Natural killer cell (primary cell): Measurements from ENCODE around the gene FRMD3. TPM values are rescaled to one million over a fixed set of nuclear protein-coding genes. Genes with fewer than 3 reads are reported as not detected.

Experiments
- ATAC-seq, 3 donors: fragments of 150-1000 bp in 2 of 3; fragments of 200-7000 bp in 1 of 3; cut with Tn5 transposase; 1 replicate in 1 of 3; 2 replicates in 2 of 3; pipeline ENCODE4 v1.10.0; 2021; ENCODE audit warnings: mild to moderate bottlenecking in 2 of 3, moderate library complexity in 2 of 3
- DNase-seq, 2 donors: peaks; one replicate each; pipeline versions ENCODE4 v3.0.0 to v3.0.0-alpha.2; 2013 to 2021; ENCODE audit warnings: mixed read lengths in 1 of 2
- H3K27ac ChIP-seq: one replicate; pipeline ENCODE4 v1.5.1; 2013; ENCODE audit warnings: mild to moderate bottlenecking, low read length
- H3K27me3 ChIP-seq: one replicate; pipeline ENCODE4 v1.6.1; 2013; ENCODE audit warnings: low read length; ENCODE audit not compliant: control insufficient read depth, insufficient read depth
- H3K36me3 ChIP-seq: one replicate; pipeline ENCODE4 v1.6.1; 2013; ENCODE audit warnings: low read length; ENCODE audit not compliant: control insufficient read depth, insufficient read depth
- H3K4me1 ChIP-seq: one replicate; pipeline ENCODE4 v1.6.1; 2013; ENCODE audit warnings: low read length; ENCODE audit not compliant: control insufficient read depth, insufficient read depth
- H3K4me3 ChIP-seq: one replicate; pipeline ENCODE4 v1.5.1; 2013; ENCODE audit warnings: low read length
- H3K9me3 ChIP-seq: one replicate; pipeline ENCODE4 v1.6.1; 2013; ENCODE audit warnings: low read length; ENCODE audit not compliant: control insufficient read depth, insufficient read depth
- H3K27ac Mint-ChIP-seq, 2 donors: one replicate each; pipeline ENCODE4 v1.8.0; 2022; ENCODE audit warnings: mild to moderate bottlenecking in 2 of 2, mixed read lengths in 2 of 2, moderate library complexity in 1 of 2
- H3K27me3 Mint-ChIP-seq, 2 donors: one replicate each; pipeline ENCODE4 v1.8.0; 2022; ENCODE audit warnings: low read depth in 2 of 2, mixed read lengths in 2 of 2
- H3K36me3 Mint-ChIP-seq: one replicate; pipeline ENCODE4 v1.8.0; 2022; ENCODE audit warnings: mixed read lengths
- H3K4me1 Mint-ChIP-seq, 2 donors: one replicate each; pipeline ENCODE4 v1.8.0; 2022; ENCODE audit warnings: mixed read lengths in 2 of 2
- H3K4me3 Mint-ChIP-seq: one replicate; pipeline ENCODE4 v1.8.0; 2022; ENCODE audit warnings: mild to moderate bottlenecking, moderate library complexity, mixed read lengths
- H3K9me3 Mint-ChIP-seq, 2 donors: one replicate each; pipeline ENCODE4 v1.8.0; 2022; ENCODE audit warnings: mixed read lengths in 2 of 2
- WGBS: methylation state at CpG from one replicate; pipeline ENCODE4 v1.1.7; 2013; ENCODE audit warnings: missing lambda C conversion rate; ENCODE audit not compliant: insufficient coverage; 5-methylcytosine and 5-hydroxymethylcytosine counted together
- intact Hi-C: fragments of 100-400 bp; cut with micrococcal nuclease; formaldehyde crosslinking; loops from one replicate; pipeline ENCODE4 v1.14.2; 2022
- total RNA-seq, 4 donors: library from RNA; stranded (reverse); fragments of 120-200 nt in 1 of 4; gene quantifications; one replicate each; pipeline versions ENCODE4 v1.2.3 to v1.2.4, GENCODE V29; 2013 to 2022
- TF ChIP-seq, protein P1 (sequence below): fragments of 200-600 bp; IDR thresholded peaks from one replicate; pipeline ENCODE4 v1.8.0; 2022; ENCODE audit warnings: antibody characterized with exemption

FRMD3 gene
- total RNA-seq, 3 donors from 2014 or later (not counting 1 experiment from before 2014, with no cell fraction given): 1.2 to 2.4 (median 2.1) TPM

- ATAC-seq: no peak
- H3K27ac ChIP-seq: no peak overlapping the region
Measured at GRCh38 chr9:83327750-83328622, 210.2 kb downstream of the FRMD3 start.

GRCh38 chr9:83327323-83327722 lies 210.9 kb downstream of the FRMD3 start:
- Histone ChIP-seq H3K36me3 (no peaks in the 10 kb centered on the region), H3K4me3 (no peak overlapping the region), H3K27ac (no peak overlapping the region), H3K9me3 (no peaks in the 10 kb centered on the region), H3K4me1 (no peaks in the 10 kb centered on the region), H3K27me3 (no peaks in the 10 kb centered on the region)
- Mint-ChIP-seq H3K27me3 (no peaks in the 10 kb centered on the region), H3K27ac (no peak overlapping the region), H3K9me3 (no peaks in the 10 kb centered on the region), H3K4me3 (no peak overlapping the region), H3K4me1 (no peaks in the 10 kb centered on the region), H3K36me3 (peaks cover 4% of the 10 kb centered on the region)
- intact Hi-C loops: no loop called here
- 82% methylated on average over 3 of the region's 3 CpGs for WGBS
- ATAC-seq (no peak), DNase-seq (no peak)
- TF ChIP-seq, protein P1, sequence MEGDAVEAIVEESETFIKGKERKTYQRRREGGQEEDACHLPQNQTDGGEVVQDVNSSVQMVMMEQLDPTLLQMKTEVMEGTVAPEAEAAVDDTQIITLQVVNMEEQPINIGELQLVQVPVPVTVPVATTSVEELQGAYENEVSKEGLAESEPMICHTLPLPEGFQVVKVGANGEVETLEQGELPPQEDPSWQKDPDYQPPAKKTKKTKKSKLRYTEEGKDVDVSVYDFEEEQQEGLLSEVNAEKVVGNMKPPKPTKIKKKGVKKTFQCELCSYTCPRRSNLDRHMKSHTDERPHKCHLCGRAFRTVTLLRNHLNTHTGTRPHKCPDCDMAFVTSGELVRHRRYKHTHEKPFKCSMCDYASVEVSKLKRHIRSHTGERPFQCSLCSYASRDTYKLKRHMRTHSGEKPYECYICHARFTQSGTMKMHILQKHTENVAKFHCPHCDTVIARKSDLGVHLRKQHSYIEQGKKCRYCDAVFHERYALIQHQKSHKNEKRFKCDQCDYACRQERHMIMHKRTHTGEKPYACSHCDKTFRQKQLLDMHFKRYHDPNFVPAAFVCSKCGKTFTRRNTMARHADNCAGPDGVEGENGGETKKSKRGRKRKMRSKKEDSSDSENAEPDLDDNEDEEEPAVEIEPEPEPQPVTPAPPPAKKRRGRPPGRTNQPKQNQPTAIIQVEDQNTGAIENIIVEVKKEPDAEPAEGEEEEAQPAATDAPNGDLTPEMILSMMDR: no peak

More at GRCh38 chr9:83327750-83328622, 210.2 kb downstream of the FRMD3 start:
- H3K4me3 Mint-ChIP-seq: no peak overlapping the region
- no peak for DNase-seq
- TF ChIP-seq, protein P1: no peak
- no peaks in the 10 kb centered on the region for H3K9me3 Mint-ChIP-seq
- Histone ChIP-seq H3K4me3 (no peak overlapping the region), H3K36me3 (no peaks in the 10 kb centered on the region), H3K27me3 (no peaks in the 10 kb centered on the region), H3K9me3 (no peaks in the 10 kb centered on the region), H3K4me1 (no peaks in the 10 kb centered on the region)
- intact Hi-C loops: no loop called here
- H3K4me1 Mint-ChIP-seq: no peaks in the 10 kb centered on the region
- WGBS: 74% methylated on average over 6 of the region's 6 CpGs
- H3K36me3 Mint-ChIP-seq: peaks cover under 1% of the 10 kb centered on the region
- H3K27ac Mint-ChIP-seq: no peak overlapping the region
- H3K27me3 Mint-ChIP-seq: no peaks in the 10 kb centered on the region

- Mint-ChIP-seq H3K4me3 (no peak overlapping the region), H3K36me3 (peaks cover 4% of the 10 kb centered on the region), H3K4me1 (no peaks in the 10 kb centered on the region), H3K9me3 (peaks cover 2 to 3% of the 10 kb centered on the region in 2 donors), H3K27me3 (peaks cover 0 to 4% of the 10 kb centered on the region in 2 donors), H3K27ac (no peak overlapping the region)
- TF ChIP-seq, protein P1: no peak
- H3K27me3 ChIP-seq: no peaks in the 10 kb centered on the region
- WGBS: 89% methylated on average over 2 of the region's 3 CpGs
- DNase-seq (no peak), ATAC-seq (no peak)
- H3K27ac ChIP-seq: no peak overlapping the region
- H3K9me3 ChIP-seq: no peaks in the 10 kb centered on the region
- H3K36me3 ChIP-seq: no peaks in the 10 kb centered on the region
- H3K4me3 ChIP-seq: no peak overlapping the region
- no peaks in the 10 kb centered on the region for H3K4me1 ChIP-seq
- intact Hi-C loops: no loop called here
Measured at GRCh38 chr9:83323148-83323547, 215.1 kb downstream of the FRMD3 start.
